ENCODE measurements around the gene SECISBP2.
"Not testable (repeated sequence)": the region's sequence is repeated elsewhere in the genome, so short reads cannot be mapped to it uniquely, and the experiment has no call there.

Gene SECISBP2, protein sequence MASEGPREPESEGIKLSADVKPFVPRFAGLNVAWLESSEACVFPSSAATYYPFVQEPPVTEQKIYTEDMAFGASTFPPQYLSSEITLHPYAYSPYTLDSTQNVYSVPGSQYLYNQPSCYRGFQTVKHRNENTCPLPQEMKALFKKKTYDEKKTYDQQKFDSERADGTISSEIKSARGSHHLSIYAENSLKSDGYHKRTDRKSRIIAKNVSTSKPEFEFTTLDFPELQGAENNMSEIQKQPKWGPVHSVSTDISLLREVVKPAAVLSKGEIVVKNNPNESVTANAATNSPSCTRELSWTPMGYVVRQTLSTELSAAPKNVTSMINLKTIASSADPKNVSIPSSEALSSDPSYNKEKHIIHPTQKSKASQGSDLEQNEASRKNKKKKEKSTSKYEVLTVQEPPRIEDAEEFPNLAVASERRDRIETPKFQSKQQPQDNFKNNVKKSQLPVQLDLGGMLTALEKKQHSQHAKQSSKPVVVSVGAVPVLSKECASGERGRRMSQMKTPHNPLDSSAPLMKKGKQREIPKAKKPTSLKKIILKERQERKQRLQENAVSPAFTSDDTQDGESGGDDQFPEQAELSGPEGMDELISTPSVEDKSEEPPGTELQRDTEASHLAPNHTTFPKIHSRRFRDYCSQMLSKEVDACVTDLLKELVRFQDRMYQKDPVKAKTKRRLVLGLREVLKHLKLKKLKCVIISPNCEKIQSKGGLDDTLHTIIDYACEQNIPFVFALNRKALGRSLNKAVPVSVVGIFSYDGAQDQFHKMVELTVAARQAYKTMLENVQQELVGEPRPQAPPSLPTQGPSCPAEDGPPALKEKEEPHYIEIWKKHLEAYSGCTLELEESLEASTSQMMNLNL

DNA sequence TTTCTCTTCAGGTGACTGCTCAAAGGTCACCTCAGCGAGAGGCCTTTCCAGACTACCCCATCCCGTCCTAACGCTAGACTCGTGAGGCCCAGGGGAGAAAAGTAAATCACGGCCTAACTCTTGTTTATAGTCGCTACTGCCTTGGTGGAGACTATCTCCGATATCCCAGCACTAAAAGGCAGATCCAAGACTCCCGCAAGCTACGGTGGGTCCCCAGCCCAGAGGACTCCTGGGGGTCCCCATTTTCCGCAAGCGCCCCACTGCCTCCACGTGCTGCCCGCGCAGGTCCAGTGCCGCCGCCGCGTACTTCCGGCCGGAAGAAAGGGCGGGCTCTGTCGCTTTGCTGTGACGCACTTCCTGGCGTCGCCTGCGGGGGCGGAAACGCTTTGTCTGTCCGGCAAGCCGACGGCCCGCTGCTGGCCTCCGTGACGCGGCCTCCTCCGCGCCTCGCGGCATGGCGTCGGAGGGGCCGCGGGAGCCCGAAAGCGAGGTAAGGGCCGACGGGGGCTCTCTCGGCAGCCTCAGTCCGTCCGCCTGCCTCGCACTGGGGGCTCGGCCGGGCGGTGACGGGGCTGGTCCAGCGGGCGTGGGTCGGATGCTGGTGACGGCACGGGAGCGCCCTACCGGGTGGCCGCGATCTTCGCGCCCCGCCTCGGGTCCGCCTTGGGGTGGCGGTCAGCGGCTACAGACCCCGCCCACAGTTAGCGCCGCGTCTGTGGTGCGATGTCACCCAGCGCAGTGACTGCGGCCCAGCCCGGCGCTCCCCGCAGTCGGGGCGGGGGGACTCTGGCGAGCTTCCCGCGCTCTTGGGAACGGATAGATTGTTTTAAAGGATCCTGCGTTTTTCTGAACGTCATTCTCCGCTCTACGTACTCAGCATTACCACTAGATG, at the start of gene SECISBP2:
Gene SECISBP2 (plus strand): TSS at position 378 of the 892 bp plus-strand sequence. CDS start 77 bp downstream, at position 455.
- no peaks in the 10 kb centered on the region for H3K9me3 Mint-ChIP-seq
- peak within 1 kb of the TSS; percentile 99 for H3K27ac Mint-ChIP-seq
- peak; percentile 99 for DNase-seq
- no peaks in the 10 kb centered on the region for H3K27me3 Mint-ChIP-seq
- H3K4me1 Mint-ChIP-seq (ENCODE audit: low read depth): peaks cover 86% of the 10 kb centered on the region
- H3K4me3 Mint-ChIP-seq: peak within 1 kb of the TSS; percentile 87
- H3K36me3 Mint-ChIP-seq (ENCODE audit: low read depth): peaks cover 96% of the 10 kb centered on the region

DNA sequence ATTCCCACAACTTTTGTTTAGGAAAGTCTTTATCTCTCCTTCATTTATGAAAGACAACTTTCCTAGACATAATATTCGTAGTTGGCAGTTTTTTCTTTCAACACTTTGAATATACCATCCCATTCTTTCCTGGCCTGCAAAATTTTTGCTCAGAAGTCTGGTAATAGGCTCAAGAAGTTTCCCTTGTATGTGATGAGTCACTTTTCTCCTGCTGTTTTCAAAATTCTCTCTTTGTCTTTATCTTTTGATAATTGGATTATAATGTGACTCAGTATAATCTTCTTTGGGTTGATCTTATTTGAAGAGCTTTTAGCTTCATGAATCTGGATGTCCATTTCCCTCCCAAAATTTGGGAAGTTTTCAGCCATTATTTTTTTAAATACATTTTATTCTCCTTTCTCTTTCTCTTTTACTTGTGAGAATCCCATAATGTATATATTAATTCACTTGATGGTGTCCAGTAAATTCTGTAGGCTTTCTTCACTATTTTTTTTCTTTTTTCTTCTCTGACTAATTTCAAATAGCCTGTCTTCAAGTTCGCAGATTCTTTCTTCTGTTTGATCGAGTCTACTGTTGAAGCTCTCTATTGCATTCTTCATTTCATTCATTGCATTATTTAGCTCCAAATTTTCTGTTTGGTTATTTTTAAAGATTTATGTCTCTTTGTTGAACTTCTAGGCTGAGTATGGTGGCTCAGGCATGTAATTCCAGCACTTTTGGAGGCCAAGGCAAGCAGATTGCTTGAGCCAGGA, 44.6 kb upstream of the SECISBP2 start:
- no peak for DNase-seq
- H3K27ac Mint-ChIP-seq: no peak overlapping the region
- H3K4me3 Mint-ChIP-seq: no peak overlapping the region
- H3K4me1 Mint-ChIP-seq (ENCODE audit: low read depth): peaks cover 27% of the 10 kb centered on the region
- peaks cover 3% of the 10 kb centered on the region for H3K36me3 Mint-ChIP-seq (ENCODE audit: low read depth)
- H3K27me3 Mint-ChIP-seq: peaks cover 6% of the 10 kb centered on the region
- H3K9me3 Mint-ChIP-seq: peaks cover 30% of the 10 kb centered on the region

GRCh38 chr9:89274838-89275237, 43.5 kb upstream of the SECISBP2 start:
- Mint-ChIP-seq H3K4me1 (ENCODE audit: low read depth) (peaks cover 34% of the 10 kb centered on the region), H3K9me3 (peaks cover 30% of the 10 kb centered on the region), H3K36me3 (ENCODE audit: low read depth) (peaks cover 3% of the 10 kb centered on the region), H3K27ac (no peak overlapping the region), H3K27me3 (peaks cover 6% of the 10 kb centered on the region), H3K4me3 (no peak overlapping the region)
- DNase-seq: no peak

- not testable (repeated sequence) for H3K27ac Mint-ChIP-seq; H3K36me3 Mint-ChIP-seq (ENCODE audit: low read depth); DNase-seq; H3K27me3 Mint-ChIP-seq; H3K4me3 Mint-ChIP-seq
- peaks cover 30% of the 10 kb centered on the region for H3K9me3 Mint-ChIP-seq
- H3K4me1 Mint-ChIP-seq (ENCODE audit: low read depth): peaks cover 36% of the 10 kb centered on the region
Observed at GRCh38 chr9:89276040-89276439, 42.3 kb upstream of the SECISBP2 start.

- Mint-ChIP-seq H3K9me3 (peaks cover 30% of the 10 kb centered on the region), H3K27ac (no peak overlapping the region), H3K36me3 (ENCODE audit: low read depth) (peaks cover 3% of the 10 kb centered on the region), H3K4me3 (no peak overlapping the region), H3K4me1 (ENCODE audit: low read depth) (peaks cover 37% of the 10 kb centered on the region), H3K27me3 (peaks cover 6% of the 10 kb centered on the region)
- no peak for DNase-seq
Observed at GRCh38 chr9:89277043-89277442, 41.3 kb upstream of the SECISBP2 start.

- Mint-ChIP-seq H3K36me3 (ENCODE audit: low read depth) (peaks cover 3% of the 10 kb centered on the region), H3K27me3 (peaks cover 6% of the 10 kb centered on the region), H3K4me3 (no peak overlapping the region), H3K4me1 (ENCODE audit: low read depth) (peaks cover 37% of the 10 kb centered on the region), H3K27ac (no peak overlapping the region), H3K9me3 (peaks cover 29% of the 10 kb centered on the region)
- DNase-seq: no peak
Observed at GRCh38 chr9:89277454-89277853, 40.8 kb upstream of the SECISBP2 start.

- H3K27me3 Mint-ChIP-seq: peaks cover 3% of the 10 kb centered on the region
- peaks cover 37% of the 10 kb centered on the region for H3K4me1 Mint-ChIP-seq (ENCODE audit: low read depth)
- no peak overlapping the region for H3K27ac Mint-ChIP-seq
- peaks cover 20% of the 10 kb centered on the region for H3K9me3 Mint-ChIP-seq
- no peak for DNase-seq
- no peak overlapping the region for H3K4me3 Mint-ChIP-seq
- H3K36me3 Mint-ChIP-seq (ENCODE audit: low read depth): peaks cover 3% of the 10 kb centered on the region
Observed at GRCh38 chr9:89278551-89278950, 39.7 kb upstream of the SECISBP2 start.

GRCh38 chr9:89278997-89279739, 39.1 kb upstream of the SECISBP2 start:
- peaks cover 15% of the 10 kb centered on the region for H3K9me3 Mint-ChIP-seq
- no peak for DNase-seq
- no peak overlapping the region for H3K4me3 Mint-ChIP-seq
- peaks cover 3% of the 10 kb centered on the region for H3K36me3 Mint-ChIP-seq (ENCODE audit: low read depth)
- H3K4me1 Mint-ChIP-seq (ENCODE audit: low read depth): peaks cover 37% of the 10 kb centered on the region
- peaks cover 3% of the 10 kb centered on the region for H3K27me3 Mint-ChIP-seq
- no peak overlapping the region for H3K27ac Mint-ChIP-seq

DNA sequence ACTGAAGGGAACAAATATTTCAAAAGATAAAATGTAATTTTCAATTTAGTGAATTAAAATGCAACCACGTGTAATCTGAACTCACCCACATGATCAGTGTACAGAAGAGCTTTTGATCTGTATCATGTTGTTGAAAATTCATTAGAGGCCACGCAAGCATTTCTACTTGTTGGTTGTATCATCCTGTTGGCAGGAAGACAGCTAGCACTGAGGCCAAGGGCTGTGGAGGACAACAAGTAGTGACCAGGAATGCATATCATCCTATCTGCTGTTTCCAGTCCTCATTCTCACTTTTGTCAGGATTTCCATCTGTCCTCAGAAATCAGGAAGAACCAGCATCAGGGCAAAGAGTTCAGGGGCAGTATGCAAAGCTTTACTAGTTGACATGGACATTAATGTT, 37.2 kb upstream of the SECISBP2 start:
- H3K27me3 Mint-ChIP-seq: peaks cover 3% of the 10 kb centered on the region
- peaks cover 27% of the 10 kb centered on the region for H3K4me1 Mint-ChIP-seq (ENCODE audit: low read depth)
- H3K9me3 Mint-ChIP-seq: peaks cover 4% of the 10 kb centered on the region
- no peak for DNase-seq
- no peak overlapping the region for H3K4me3 Mint-ChIP-seq
- no peaks in the 10 kb centered on the region for H3K36me3 Mint-ChIP-seq (ENCODE audit: low read depth)
- no peak overlapping the region for H3K27ac Mint-ChIP-seq

- H3K4me1 Mint-ChIP-seq (ENCODE audit: low read depth): peaks cover 16% of the 10 kb centered on the region
- not testable (repeated sequence) for H3K27ac Mint-ChIP-seq; H3K36me3 Mint-ChIP-seq (ENCODE audit: low read depth); H3K9me3 Mint-ChIP-seq; H3K27me3 Mint-ChIP-seq; DNase-seq; H3K4me3 Mint-ChIP-seq
Observed at GRCh38 chr9:89282248-89282968, 35.9 kb upstream of the SECISBP2 start.

DNA sequence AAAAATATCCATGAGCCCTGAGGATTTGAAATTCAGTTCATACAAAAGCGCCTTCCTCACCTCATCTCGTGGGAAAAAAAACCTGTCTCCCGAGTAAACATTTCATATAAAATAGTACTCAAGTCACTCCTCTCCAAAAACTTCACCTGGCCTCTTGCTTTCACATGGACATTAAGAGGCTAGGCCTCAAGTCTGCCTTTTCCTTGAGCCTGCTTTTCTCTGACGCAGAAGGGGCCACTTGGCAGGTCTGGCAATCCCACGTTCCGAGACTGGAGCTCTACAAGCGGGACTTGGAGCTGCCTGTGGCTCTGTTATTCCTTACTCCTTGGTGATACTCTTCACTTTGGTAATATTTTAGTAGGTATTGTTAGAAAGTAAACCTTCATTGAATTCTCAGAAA, 34.2 kb upstream of the SECISBP2 start:
- Mint-ChIP-seq H3K27me3 (peaks cover 3% of the 10 kb centered on the region), H3K4me3 (no peak overlapping the region), H3K36me3 (ENCODE audit: low read depth) (no peaks in the 10 kb centered on the region), H3K9me3 (no peaks in the 10 kb centered on the region), H3K4me1 (ENCODE audit: low read depth) (peaks cover 11% of the 10 kb centered on the region), H3K27ac (no peak overlapping the region)
- no peak for DNase-seq

DNA sequence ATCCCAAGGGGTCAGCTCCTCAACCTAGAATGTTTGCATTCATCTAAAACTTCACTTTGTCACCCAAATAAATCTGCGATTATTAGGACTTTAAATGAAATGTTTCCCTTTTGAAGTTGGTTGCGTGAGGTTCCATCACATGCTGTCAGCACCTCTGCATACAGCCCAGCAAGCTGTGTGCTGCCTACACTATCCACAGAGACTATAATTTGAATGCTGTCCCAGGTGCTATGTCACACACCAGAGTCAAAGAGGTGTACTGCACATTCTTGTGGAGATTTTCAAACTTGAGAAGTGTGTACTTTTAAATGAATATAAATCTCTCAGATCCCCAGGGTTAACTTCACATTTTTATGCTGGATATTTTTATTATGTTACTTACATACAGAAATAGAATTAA, 26.6 kb upstream of the SECISBP2 start:
- Mint-ChIP-seq H3K27ac (no peak overlapping the region), H3K4me3 (no peak overlapping the region), H3K36me3 (ENCODE audit: low read depth) (peaks cover 2% of the 10 kb centered on the region), H3K4me1 (ENCODE audit: low read depth) (no peaks in the 10 kb centered on the region), H3K9me3 (peaks cover 3% of the 10 kb centered on the region), H3K27me3 (no peaks in the 10 kb centered on the region)
- no peak for DNase-seq

- no peak for DNase-seq
- no peaks in the 10 kb centered on the region for H3K27me3 Mint-ChIP-seq
- H3K4me1 Mint-ChIP-seq (ENCODE audit: low read depth): no peaks in the 10 kb centered on the region
- H3K4me3 Mint-ChIP-seq: no peak overlapping the region
- H3K36me3 Mint-ChIP-seq (ENCODE audit: low read depth): peaks cover 2% of the 10 kb centered on the region
- H3K9me3 Mint-ChIP-seq: peaks cover 3% of the 10 kb centered on the region
- H3K27ac Mint-ChIP-seq: no peak overlapping the region
Observed at GRCh38 chr9:89293014-89293413, 25.3 kb upstream of the SECISBP2 start.
